Prostate gland (tissue), 2 donors: ENCODE measurements around the gene CELSR3. TPM values are rescaled to one million over a fixed set of nuclear protein-coding genes. Genes with fewer than 3 reads are reported as not detected.

Experiments
- DNase-seq: peaks from one replicate; pipeline ENCODE4 v3.0.0-alpha.2; 2019; ENCODE audit warnings: low spot score
- H3K27ac ChIP-seq, 2 donors: fragments of 200-600 bp; sonication (generic); 2 replicates each; pipeline ENCODE4 v1.5.1; 2017 to 2019
- H3K27me3 ChIP-seq: fragments of 200-600 bp; sonication (generic); replicated peaks from 2 replicates; pipeline ENCODE4 v1.5.1; 2019; ENCODE audit not compliant: insufficient read depth
- H3K36me3 ChIP-seq, 2 donors: fragments of 200-600 bp; sonication (generic); 1 replicate in 1 of 2; 2 replicates in 1 of 2; pipeline versions ENCODE4 v1.5.1 to v1.8.1; 2017 to 2019
- H3K4me1 ChIP-seq: fragments of 200-600 bp; sonication (generic); replicated peaks from 2 replicates; pipeline ENCODE4 v1.5.1; 2019
- H3K4me3 ChIP-seq, 2 donors: fragments of 200-600 bp; sonication (generic); 2 replicates each; pipeline ENCODE4 v1.5.1; 2017 to 2019
- H3K9me3 ChIP-seq: fragments of 200-600 bp; sonication (generic); 2 replicates; pipeline ENCODE4 v1.5.1; 2017
- POLR2A ChIP-seq: fragments of 450-650 bp; IDR thresholded peaks from one replicate; pipeline ENCODE4 v1.6.1; 2016; ENCODE audit warnings: antibody characterized with exemption, mild to moderate bottlenecking
- POLR2AphosphoS5 ChIP-seq: sonication (generic); formaldehyde crosslinking; IDR thresholded peaks from one replicate; pipeline ENCODE4 v1.6.1; 2017; ENCODE audit warnings: antibody characterized with exemption
- WGBS: methylation state at CpG from one replicate; pipeline ENCODE4 v1.1.5; 2018; 5-methylcytosine and 5-hydroxymethylcytosine counted together
- intact Hi-C: fragments of 100-400 bp; cut with DNase I; formaldehyde crosslinking; loops from one replicate; pipeline ENCODE4 v1.14.2; 2022
- total RNA-seq, 2 donors: library from RNA; depleted of rRNA; stranded (reverse); fragments of >200 nt; gene quantifications; one replicate each; pipeline ENCODE4 v1.1.0, GENCODE V29; 2016
- TF ChIP-seq, protein P1 (sequence below), 4 experiments: fragments of 200-600 bp in 2 of 4; fragments of 450-650 bp in 2 of 4; sonication (generic) in 2 of 4; IDR thresholded peaks; 1 replicate in 3 of 4; 2 replicates in 1 of 4; pipeline ENCODE4 v1.5.1; 2016 to 2019; ENCODE audit warnings: antibody characterized with exemption in 4 of 4, mild to moderate bottlenecking in 2 of 4, moderate library complexity in 2 of 4

The CELSR3 gene
- total RNA-seq, 2 donors from 2014 or later = 0.41 to 6.4 TPM

DNA sequence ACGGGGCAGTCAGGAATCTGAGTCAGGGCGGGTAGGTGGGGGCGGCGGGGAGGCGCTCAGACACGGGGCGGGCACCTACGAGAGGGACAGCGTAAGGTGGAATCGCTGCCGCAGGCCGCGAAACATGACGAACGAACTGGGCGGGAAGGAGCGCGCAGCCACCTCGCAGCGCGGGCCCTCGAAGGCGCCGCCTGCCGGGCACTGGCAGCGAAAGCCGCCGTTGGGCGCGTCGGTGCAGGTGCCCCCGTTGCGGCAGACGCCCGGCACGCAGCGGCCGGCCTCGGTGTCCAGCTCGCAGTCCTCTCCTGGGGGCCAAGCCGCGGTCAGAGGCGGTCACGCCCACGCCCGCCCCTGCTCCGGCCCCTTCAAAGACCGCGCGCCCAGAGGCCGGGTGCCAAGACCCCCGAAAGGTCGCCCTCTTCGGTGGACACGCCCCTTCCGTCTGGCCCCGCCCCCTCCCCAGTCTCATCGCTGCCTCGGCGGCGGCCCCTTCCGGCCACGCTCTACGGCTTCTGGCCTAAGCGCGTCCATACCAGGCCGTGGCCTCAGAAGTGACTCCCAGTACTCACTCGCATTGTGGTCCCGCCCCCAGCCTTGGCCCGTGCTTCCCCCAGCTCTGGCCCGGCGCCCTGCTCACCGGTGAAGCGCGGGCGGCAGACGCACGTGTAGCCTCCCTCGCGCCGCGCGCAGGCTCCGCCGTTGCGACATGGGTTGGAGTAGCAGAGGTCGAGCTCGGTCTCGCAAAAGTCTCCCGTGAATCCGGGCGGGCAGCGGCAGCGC lies 6.4 kb downstream of the CELSR3 start:
- no peaks in the 10 kb centered on the region for H3K27me3 ChIP-seq
- DNase-seq = peak; percentile 69
- intact Hi-C loops = no loop called here

DNA sequence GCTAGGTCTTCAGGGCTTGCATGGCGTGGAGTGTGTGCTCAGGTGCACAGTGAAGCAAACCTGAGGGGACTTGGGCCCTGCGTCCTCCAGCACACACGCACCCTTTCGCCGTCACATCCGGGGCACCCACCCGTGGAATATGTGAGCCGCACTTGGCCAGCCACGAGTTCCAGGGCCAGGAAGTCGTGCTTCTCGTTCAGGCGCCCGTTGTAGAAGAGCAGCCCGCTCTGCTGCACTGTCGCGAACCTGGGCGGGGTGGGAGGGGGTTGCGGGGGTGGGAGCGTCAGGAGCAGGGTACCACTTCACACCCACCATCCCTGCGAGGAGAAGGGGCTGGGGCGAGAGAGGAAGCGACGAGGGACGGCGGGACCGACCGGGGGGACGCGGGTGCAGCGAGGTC lies 7.1 kb downstream of the CELSR3 start:
- no peak for DNase-seq
- H3K36me3 ChIP-seq = no peaks in the 10 kb centered on the region
- no peaks in the 10 kb centered on the region for H3K27me3 ChIP-seq
- H3K27ac ChIP-seq = peak overlapping the region; percentile 68 to 74
- WGBS = 15% methylated on average over 30 of the region's 30 CpGs
- TF ChIP-seq POLR2A = no peak
- TF ChIP-seq, protein P1, sequence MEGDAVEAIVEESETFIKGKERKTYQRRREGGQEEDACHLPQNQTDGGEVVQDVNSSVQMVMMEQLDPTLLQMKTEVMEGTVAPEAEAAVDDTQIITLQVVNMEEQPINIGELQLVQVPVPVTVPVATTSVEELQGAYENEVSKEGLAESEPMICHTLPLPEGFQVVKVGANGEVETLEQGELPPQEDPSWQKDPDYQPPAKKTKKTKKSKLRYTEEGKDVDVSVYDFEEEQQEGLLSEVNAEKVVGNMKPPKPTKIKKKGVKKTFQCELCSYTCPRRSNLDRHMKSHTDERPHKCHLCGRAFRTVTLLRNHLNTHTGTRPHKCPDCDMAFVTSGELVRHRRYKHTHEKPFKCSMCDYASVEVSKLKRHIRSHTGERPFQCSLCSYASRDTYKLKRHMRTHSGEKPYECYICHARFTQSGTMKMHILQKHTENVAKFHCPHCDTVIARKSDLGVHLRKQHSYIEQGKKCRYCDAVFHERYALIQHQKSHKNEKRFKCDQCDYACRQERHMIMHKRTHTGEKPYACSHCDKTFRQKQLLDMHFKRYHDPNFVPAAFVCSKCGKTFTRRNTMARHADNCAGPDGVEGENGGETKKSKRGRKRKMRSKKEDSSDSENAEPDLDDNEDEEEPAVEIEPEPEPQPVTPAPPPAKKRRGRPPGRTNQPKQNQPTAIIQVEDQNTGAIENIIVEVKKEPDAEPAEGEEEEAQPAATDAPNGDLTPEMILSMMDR (IDR thresholded peaks at IDR 0.05) = no peak
- no peak for TF ChIP-seq POLR2AphosphoS5
- H3K4me3 ChIP-seq = peak overlapping the region; percentile 47 to 54
- H3K9me3 ChIP-seq = no peaks in the 10 kb centered on the region
- intact Hi-C loops = no loop called here
- H3K4me1 ChIP-seq = no peaks in the 10 kb centered on the region

More for the DNA sequence above, 6.4 kb downstream of the CELSR3 start:
- 3% methylated on average over 74 of the region's 94 CpGs for WGBS
- peak; percentile 64 for TF ChIP-seq POLR2AphosphoS5
- TF ChIP-seq POLR2A = no peak
- TF ChIP-seq, protein P1 (IDR thresholded peaks at IDR 0.05) = peak; percentile 29 to 93 (median 74)
- no peaks in the 10 kb centered on the region for H3K9me3 ChIP-seq
- H3K36me3 ChIP-seq = no peaks in the 10 kb centered on the region
- H3K4me3 ChIP-seq = peak overlapping the region; percentile 47 to 54
- H3K4me1 ChIP-seq = no peaks in the 10 kb centered on the region
- H3K27ac ChIP-seq = peak overlapping the region; percentile 68 to 74

DNA sequence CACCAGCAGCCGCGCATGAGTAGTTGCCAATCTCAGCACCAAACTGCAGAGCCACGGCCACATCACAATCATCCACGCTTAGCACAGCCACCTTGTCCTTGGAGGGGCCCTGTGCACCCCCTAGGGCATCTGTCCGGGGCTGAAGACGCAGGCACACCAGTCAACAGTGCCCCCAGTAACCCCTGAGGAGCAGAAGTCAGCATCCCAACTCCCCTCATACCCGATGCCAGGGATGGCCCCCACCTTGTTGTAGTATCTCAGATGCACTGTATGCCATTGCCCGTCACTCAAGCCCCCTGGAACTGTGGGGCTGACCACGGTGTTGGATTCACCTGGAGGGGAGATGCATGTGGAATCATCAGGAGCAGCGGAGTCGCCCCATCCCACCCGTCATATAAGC lies 7.6 kb downstream of the CELSR3 start:
- Histone ChIP-seq H3K27ac (no peak overlapping the region), H3K9me3 (no peaks in the 10 kb centered on the region), H3K4me3 (no peak overlapping the region), H3K36me3 (no peaks in the 10 kb centered on the region), H3K27me3 (no peaks in the 10 kb centered on the region), H3K4me1 (no peaks in the 10 kb centered on the region)
- DNase-seq = no peak
- WGBS = 89% methylated on average over 12 of the region's 12 CpGs
- intact Hi-C loops = no loop called here
- TF ChIP-seq POLR2A (no peak), POLR2AphosphoS5 (no peak)
- TF ChIP-seq, protein P1 (IDR thresholded peaks at IDR 0.05) = no peak

DNA sequence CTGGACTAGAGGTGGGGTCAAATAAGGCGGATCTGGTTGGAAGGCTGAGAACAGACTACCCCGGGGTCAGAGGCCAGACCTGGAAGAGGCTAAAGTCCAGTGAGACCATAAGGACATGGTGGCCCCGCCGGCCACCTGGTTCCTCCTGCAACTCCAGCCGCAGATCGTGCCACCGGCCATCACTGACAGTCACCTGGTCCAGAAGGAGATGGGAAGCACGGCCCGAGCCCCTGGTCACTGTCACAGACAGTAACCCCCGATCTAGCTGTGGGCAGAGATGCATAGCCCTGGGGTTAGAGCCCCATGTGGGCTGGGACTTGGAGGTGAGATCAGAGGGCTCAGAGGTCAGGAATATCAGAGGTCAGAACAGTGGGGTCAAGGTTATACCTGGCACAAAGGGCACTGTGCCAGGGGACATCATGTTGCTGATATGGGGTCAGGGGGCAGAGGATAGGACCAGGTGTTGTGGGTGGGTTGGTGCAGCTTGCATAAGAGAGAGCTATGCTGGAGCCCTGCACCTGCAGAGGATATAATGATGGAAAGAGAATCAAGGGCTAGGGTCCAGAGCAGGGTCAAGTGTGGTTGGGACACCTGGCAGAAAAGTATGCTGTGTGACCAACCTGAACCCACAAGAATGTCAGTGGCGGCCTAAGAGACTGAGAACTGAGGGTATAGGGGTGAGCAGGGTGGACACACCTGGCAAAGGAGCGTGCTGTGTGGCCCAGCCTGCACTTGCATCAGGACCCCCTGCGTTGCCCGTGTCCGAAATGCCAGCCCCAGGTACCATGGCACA lies 9.6 kb downstream of the CELSR3 start:
- intact Hi-C loops = no loop called here
- no peaks in the 10 kb centered on the region for H3K36me3 ChIP-seq

More for the DNA sequence above, 9.6 kb downstream of the CELSR3 start:
- 93% methylated on average over 15 of the region's 15 CpGs for WGBS
- Histone ChIP-seq H3K27me3 (no peaks in the 10 kb centered on the region), H3K4me1 (no peaks in the 10 kb centered on the region), H3K9me3 (no peaks in the 10 kb centered on the region), H3K27ac (no peak overlapping the region), H3K4me3 (no peak overlapping the region)
- TF ChIP-seq, protein P1 (IDR thresholded peaks at IDR 0.05) = no peak
- no peak for TF ChIP-seq POLR2AphosphoS5
- TF ChIP-seq POLR2A = no peak
- no peak for DNase-seq
